Measurements from ENCODE around the gene IGSF3.

DNA sequence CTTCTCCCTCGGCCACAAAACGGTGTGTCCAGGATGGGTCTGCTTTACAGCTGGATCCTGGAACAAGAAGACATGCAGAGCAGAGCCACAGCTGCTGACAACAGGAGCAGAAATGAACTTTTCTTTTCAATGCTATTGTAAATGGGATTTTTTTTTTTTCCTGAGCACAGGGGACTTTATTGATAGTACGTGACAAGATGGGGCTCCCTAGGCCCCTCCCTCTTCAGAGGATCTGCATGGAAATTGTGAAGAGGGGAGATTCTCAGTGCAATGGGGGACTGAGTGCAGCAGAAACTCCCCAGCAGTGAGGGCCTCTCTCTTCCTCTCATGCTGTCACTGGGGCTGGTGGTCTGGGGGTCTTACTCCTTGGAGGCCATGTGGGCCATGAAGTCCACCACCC lies 45.9 kb upstream of the IGSF3 start:
- TF ChIP-seq, protein P1, sequence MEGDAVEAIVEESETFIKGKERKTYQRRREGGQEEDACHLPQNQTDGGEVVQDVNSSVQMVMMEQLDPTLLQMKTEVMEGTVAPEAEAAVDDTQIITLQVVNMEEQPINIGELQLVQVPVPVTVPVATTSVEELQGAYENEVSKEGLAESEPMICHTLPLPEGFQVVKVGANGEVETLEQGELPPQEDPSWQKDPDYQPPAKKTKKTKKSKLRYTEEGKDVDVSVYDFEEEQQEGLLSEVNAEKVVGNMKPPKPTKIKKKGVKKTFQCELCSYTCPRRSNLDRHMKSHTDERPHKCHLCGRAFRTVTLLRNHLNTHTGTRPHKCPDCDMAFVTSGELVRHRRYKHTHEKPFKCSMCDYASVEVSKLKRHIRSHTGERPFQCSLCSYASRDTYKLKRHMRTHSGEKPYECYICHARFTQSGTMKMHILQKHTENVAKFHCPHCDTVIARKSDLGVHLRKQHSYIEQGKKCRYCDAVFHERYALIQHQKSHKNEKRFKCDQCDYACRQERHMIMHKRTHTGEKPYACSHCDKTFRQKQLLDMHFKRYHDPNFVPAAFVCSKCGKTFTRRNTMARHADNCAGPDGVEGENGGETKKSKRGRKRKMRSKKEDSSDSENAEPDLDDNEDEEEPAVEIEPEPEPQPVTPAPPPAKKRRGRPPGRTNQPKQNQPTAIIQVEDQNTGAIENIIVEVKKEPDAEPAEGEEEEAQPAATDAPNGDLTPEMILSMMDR (conservative IDR thresholded peaks at IDR 0.05), result no peak
- no peak for TF ChIP-seq ZFX (IDR thresholded peaks at IDR 0.05)

Measured in C4-2B (cell line).